Retinal pigment epithelial cell (primary cell): ENCODE data around the gene HMG20A.
A peak's percentile ranks its signal among the peaks of the same experiment; 100 is the strongest.

Source experiments
- DNase-seq: peaks from one replicate; pipeline ENCODE4 v3.0.0-alpha.2; 2010; ENCODE audit warnings: low read depth
- H3K4me3 ChIP-seq: 2 replicates; pipeline ENCODE4 v1.5.1; 2011; ENCODE audit warnings: mild to moderate bottlenecking, low read length, control low read depth, moderate library complexity
- CTCF ChIP-seq: conservative IDR thresholded peaks from 2 replicates; pipeline ENCODE4 v1.5.1; 2011; ENCODE audit warnings: low read depth, low read length, control low read depth, inconsistent platforms

The HMG20A gene

GRCh38 chr15:77504871-77505270 lies 84.2 kb downstream of the HMG20A start:
- no peak for TF ChIP-seq CTCF
- H3K4me3 ChIP-seq, result no peak overlapping the region
- no peak for DNase-seq

- no peak overlapping the region for H3K4me3 ChIP-seq
- DNase-seq, result no peak
- no peak for TF ChIP-seq CTCF
These were observed 84.9 kb downstream of the HMG20A start for GRCh38 chr15:77505556-77505955.

- no peak overlapping the region for H3K4me3 ChIP-seq
- no peak for TF ChIP-seq CTCF
- no peak for DNase-seq
These were observed 85.8 kb downstream of the HMG20A start for GRCh38 chr15:77506311-77507142.

GRCh38 chr15:77507143-77507897 lies 86.6 kb downstream of the HMG20A start:
- H3K4me3 ChIP-seq, result no peak overlapping the region
- TF ChIP-seq CTCF, result no peak
- DNase-seq, result no peak

GRCh38 chr15:77507911-77508310 lies 87.2 kb downstream of the HMG20A start:
- peak; percentile 70 for DNase-seq

GRCh38 chr15:77508541-77509243 lies 88.0 kb downstream of the HMG20A start:
- TF ChIP-seq CTCF, result no peak
- DNase-seq, result no peak
- no peak overlapping the region for H3K4me3 ChIP-seq

More at GRCh38 chr15:77507911-77508310, 87.2 kb downstream of the HMG20A start:
- H3K4me3 ChIP-seq, result no peak overlapping the region
- TF ChIP-seq CTCF, result no peak
